HS-5 (cell line): ENCODE results near the gene COL21A1.
A peak's percentile ranks its signal among the peaks of the same experiment; 100 is the strongest.

Experiments
- DNase-seq: peaks from one replicate; pipeline ENCODE4 v3.0.0-alpha.2; 2012; ENCODE audit warnings: low read depth

COL21A1 gene

GRCh38 chr6:56245903-56246351 is 1.5 kb downstream of the COL21A1 start:
- no peak for DNase-seq

- no peak for DNase-seq
Observed at GRCh38 chr6:56244528-56245253, 2.7 kb downstream of the COL21A1 start.

GRCh38 chr6:56244089-56244488 is 3.3 kb downstream of the COL21A1 start:
- no peak for DNase-seq

- DNase-seq: no peak
Observed at GRCh38 chr6:56243518-56244070, 3.8 kb downstream of the COL21A1 start.

- DNase-seq: no peak
Observed at GRCh38 chr6:56242346-56242745, 5.0 kb downstream of the COL21A1 start.

GRCh38 chr6:56241124-56241802 is 6.1 kb downstream of the COL21A1 start:
- DNase-seq: no peak

- DNase-seq: no peak
Observed at GRCh38 chr6:56238352-56238751, 9.0 kb downstream of the COL21A1 start.

- DNase-seq: no peak
Observed at GRCh38 chr6:56235245-56235644, 12.1 kb downstream of the COL21A1 start.

GRCh38 chr6:56232436-56232835 is 14.9 kb downstream of the COL21A1 start:
- no peak for DNase-seq

- no peak for DNase-seq
Observed at GRCh38 chr6:56231827-56232226, 15.6 kb downstream of the COL21A1 start.

- no peak for DNase-seq
Observed at GRCh38 chr6:56230976-56231566, 16.3 kb downstream of the COL21A1 start.

- DNase-seq: peak; percentile 52
Observed at GRCh38 chr6:56227071-56227879, 20.1 kb downstream of the COL21A1 start.

GRCh38 chr6:56223995-56224394 is 23.4 kb downstream of the COL21A1 start:
- peak; percentile 64 for DNase-seq

- DNase-seq: peak; percentile 37
Observed at GRCh38 chr6:56222499-56222898, 24.9 kb downstream of the COL21A1 start.

GRCh38 chr6:56220078-56220477 is 27.3 kb downstream of the COL21A1 start:
- no peak for DNase-seq

GRCh38 chr6:56214703-56215101 is 32.7 kb downstream of the COL21A1 start:
- no peak for DNase-seq

GRCh38 chr6:56214041-56214702 is 33.2 kb downstream of the COL21A1 start:
- no peak for DNase-seq

GRCh38 chr6:56211724-56212123 is 35.7 kb downstream of the COL21A1 start:
- DNase-seq: no peak

- DNase-seq: no peak
Observed at GRCh38 chr6:56204134-56204533, 43.2 kb downstream of the COL21A1 start.

GRCh38 chr6:56199956-56200355 is 47.4 kb downstream of the COL21A1 start:
- no peak for DNase-seq

GRCh38 chr6:56193846-56194245 is 53.5 kb downstream of the COL21A1 start:
- DNase-seq: no peak
